ENCODE results near the gene UFC1.

UFC1 gene

GRCh38 chr1:161192476-161193465, 39.0 kb downstream of the UFC1 start:
- DNase-seq: peak in 47 of 58 donors; percentile 13 to 81 (median 44)

GRCh38 chr1:161193561-161194235, 39.9 kb downstream of the UFC1 start:
- peak in 50 of 58 donors; percentile 16 to 89 (median 70) for DNase-seq

DNA sequence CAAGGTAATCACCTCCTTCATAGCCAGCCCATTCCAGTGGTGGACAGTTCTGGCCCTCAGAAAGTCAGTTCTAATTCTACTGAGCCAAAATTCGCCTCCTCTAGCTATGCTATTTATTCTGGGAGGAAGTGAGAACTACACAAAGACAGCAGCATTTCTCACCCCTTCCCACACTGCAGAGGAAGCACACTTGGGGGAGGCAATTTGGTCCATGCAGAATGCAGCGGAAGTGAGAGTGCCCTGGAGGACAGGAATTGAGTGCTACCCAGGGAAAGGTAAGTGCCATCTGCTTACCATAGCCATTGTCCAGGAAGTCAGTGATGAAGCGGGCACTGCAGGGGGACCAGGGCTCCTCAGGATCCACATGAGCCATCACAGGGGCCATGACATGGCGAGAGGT, 41.4 kb downstream of the UFC1 start:
- DNase-seq: peak in 22 of 58 donors; percentile 9 to 50 (median 30)

- no peak for DNase-seq
These were observed 42.3 kb downstream of the UFC1 start for GRCh38 chr1:161196111-161196510.

DNA sequence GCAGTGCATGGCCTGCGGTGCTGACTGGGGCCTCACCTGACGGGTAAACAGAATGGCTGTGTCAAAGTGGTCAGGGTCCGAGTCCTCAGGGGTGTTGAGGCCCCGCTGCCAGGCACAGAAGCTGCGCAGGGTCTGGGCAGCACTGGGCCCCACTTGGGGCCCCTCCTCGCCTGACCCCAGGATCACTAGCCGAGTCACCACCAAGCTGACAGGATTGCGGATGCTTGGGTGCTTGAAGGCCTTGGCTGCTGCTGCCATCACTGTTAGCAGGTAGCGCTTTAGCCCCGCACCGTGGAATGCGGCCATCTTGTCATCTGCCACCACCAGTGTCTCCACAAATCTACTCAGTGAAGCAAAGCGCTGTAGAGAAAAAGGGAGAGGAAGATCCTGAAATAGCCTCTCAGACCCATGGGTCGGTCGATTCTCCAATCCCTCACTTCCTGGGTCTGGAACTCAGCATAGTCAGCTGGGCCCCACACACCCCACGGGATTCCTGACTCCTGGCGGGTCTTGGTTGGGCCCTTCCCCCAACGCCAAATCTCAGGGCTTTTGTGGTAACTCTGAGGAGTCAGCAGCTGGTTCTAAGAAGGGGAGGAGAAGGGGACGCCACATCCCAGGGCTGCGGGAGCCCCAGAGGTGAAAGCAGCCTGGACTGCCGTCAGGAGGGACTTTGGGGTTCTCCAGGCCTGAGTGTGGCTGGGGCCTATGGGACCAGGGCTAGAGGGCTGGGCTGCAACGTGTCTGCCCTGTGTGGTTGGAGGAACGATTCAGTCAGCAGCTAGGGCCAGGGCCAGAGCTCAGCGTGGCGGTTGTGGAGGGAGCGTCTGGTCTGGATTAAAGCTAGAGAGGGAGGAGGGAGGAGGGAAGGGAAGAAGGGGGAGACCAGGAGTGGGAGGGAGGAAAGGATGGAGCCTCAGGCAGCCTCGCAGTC, 43.0 kb downstream of the UFC1 start:
- DNase-seq: peak in 10 of 58 donors; percentile 10 to 32 (median 24)

GRCh38 chr1:161197560-161198193, 43.9 kb downstream of the UFC1 start:
- no peak for DNase-seq

DNA sequence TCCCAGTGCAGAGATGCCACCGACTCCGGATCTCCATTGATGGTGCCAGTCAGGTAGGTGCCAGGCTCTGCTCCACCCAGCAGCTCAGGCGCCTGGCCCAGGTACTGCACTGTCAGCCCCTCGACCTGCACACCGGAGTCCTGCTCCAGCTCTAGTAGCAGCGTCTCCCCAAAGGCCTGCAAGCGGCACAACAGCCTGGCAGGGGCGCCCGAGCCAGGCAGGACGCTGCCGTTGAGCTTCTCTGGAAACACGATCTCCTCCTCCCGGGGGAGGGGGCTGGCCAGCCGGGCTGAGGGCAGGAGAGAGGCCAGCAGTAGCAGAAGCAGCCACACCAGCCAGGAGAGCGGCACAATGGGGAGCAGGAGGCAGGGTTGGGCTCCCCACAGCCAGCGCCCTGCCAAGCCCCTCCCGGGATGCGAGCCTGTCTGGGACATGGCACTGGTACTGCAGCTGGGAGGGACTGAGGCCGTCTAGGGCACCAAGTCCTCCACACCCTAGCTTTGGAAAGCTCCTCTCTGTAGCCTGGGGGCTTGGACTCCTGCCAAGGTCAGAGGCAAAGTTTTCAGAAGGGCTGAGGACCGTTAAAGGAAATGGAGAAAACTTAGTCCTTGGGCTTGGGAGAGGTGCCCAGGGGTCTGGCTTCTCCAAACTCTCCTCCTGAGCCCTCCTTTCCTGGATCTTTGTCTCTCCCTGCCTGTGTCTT, 44.6 kb downstream of the UFC1 start:
- DNase-seq: peak in 31 of 58 donors; percentile 11 to 70 (median 40)

DNA sequence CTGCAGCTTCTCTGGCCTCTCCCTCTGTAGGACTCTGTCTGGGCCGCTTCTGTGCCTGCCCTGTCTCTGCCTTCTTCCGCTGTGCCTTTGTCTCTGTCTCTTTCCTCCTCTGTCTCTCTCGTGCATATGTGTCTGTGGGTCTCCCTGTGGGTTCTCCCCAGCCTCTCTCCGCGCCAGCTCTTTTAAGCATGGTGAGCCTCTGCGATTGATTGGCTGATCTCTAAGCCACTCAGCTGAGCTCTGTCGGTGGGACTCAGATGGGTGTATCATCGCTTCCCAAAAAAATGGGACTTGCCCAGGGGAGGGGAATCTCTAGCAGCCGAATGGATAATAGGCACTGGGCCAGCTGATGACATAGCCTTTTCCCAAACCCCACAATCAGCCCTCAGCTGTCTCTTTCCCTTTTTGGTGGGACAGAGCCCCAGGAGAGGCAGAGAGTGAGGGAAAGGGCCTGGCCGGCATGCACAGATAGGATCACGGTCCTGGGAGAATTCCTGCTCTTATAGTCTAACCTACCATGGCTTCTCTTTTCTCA, 45.2 kb downstream of the UFC1 start, which contains the start of gene ADAMTS4:
Gene ADAMTS4 (minus strand): TSS at position 158 of the 535 bp plus-strand sequence. CDS start 427 bp downstream, outside the sequence.
- peak in 56 of 58 donors; percentile 23 to 93 (median 76) for DNase-seq

DNA sequence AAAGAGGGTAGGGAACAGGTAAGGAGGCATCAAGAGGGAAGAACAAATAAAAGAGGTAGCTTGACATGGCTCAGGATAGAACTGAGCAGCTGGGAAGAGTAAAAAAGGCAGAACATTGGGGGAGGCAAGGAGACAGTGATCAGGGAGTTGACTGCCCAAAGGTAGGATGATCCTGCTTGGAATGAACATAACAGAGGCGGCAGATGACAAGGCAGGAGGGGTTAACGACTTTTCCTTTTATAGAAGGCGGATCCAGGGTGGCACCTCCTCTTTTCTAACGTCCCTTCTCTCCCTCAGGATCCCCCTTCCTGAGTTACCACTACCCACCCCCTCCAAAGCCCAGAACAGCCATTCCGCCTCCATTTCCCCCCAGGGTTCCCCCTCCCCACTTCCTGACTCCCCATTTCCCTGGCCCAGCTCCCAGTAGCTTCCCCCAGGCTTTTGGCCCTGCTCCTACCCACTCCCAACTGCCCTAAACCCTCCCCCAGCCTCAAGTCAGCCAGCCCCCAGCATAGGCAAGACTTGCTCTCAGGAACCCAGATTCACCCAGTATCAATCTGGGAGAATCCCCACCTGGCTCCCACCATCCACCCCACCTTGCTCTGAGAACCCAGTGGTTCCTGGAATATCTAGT, 45.8 kb downstream of the UFC1 start:
- peak in 7 of 58 donors; percentile 17 to 67 (median 52) for DNase-seq

- DNase-seq: peak in 46 of 58 donors; percentile 17 to 88 (median 66)
These were observed 46.7 kb downstream of the UFC1 start for GRCh38 chr1:161200421-161200991.

GRCh38 chr1:161200992-161201835, 47.4 kb downstream of the UFC1 start:
- peak in 24 of 58 donors; percentile 20 to 81 (median 50) for DNase-seq

GRCh38 chr1:161201836-161202712, 48.3 kb downstream of the UFC1 start, which contains the start of gene NDUFS2:
Gene NDUFS2 (plus strand): TSS chr1:161202367. CDS start chr1:161202386, 19 bp downstream.
- peak; percentile 69 to 99 (median 97) for DNase-seq

DNA sequence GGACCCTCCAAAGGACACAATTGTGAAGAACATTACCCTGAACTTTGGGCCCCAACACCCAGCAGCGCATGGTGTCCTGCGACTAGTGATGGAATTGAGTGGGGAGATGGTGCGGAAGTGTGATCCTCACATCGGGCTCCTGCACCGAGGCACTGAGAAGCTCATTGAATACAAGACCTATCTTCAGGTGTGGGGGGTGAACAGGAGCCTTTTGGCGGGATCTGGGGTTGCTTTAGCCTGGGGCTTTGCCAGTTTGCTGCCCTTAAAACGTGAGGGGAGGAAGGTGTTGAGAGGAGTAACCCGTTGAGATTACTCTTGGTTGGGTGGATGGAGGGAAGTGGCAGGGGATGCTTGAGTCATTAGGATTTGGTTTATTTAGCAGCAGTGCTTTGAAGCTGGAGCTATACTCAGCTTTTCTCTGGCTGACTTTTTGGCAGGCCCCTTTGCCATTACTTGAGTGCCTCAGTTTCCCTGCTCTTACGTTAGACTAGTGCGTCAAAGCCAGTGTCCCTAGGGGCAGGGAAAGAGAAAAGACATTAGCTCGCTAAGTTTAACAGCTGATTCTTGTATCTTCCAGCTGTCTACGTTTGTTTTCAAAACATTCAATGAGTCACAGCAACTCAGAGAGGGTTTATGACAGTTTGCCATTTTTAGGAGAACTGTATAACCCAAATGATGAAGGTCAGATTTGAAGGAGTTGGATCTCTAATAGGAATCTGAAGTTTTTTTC, 52.8 kb downstream of the UFC1 start:
- DNase-seq: no peak

DNA sequence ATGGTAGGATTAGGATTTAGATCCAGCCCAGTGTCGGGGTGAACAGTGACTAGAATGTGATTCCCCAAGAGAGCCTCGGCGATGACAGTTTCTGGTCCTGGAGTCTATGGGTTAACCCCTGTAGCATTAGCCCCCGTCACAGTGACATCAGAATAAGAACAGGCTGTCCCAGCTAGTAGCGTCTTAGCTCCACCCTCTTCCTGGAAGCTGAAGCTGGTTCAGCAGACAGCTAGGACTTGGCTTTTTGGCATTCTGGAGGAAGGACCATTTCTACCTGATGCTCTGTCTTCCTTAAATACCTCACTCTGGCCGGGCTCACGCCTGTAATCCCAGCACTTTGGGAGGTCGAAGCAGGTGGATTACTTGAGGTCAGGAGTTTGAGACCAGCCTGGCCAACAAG, 53.4 kb downstream of the UFC1 start:
- peak in 1 of 58 donors; percentile 6 for DNase-seq
